ENCODE measurements around the gene TMEM171.

GRCh38 chr5:73125289-73125688, 4.9 kb downstream of the TMEM171 start:
- TF ChIP-seq CTCF (IDR thresholded peaks at IDR 0.05 in 2 of 3, conservative IDR thresholded peaks at IDR 0.05 in 1 of 3; ENCODE audit: borderline replicate concordance in 1 of 3, insufficient read depth in 1 of 3, low read depth in 2 of 3, low read length in 2 of 3) (no peak), JUND (IDR thresholded peaks at IDR 0.05) (no peak), POLR2A (IDR thresholded peaks at IDR 0.05; ENCODE audit: borderline replicate concordance, extremely low read depth, insufficient read depth, insufficient read length) (no peak), TCF7L2 (IDR thresholded peaks at IDR 0.05; ENCODE audit: borderline replicate concordance, extremely low read depth, insufficient read depth, insufficient read length) (no peak), YY1 (IDR thresholded peaks at IDR 0.05; ENCODE audit: extremely low read depth, insufficient replicate concordance, low read depth, low read length) (no peak), EZH2 (IDR thresholded peaks at IDR 0.05) (no peak), MAX (IDR thresholded peaks at IDR 0.05) (no peak), SIN3A (IDR thresholded peaks at IDR 0.05; ENCODE audit: low read depth) (no peak), ZNF274 (IDR thresholded peaks at IDR 0.05; ENCODE audit: low read depth, low read length) (no peak), REST (IDR thresholded peaks at IDR 0.05; ENCODE audit: low read depth) (no peak), EZH2phosphoT487 (IDR thresholded peaks at IDR 0.05; ENCODE audit: borderline replicate concordance) (no peak), SP1 (IDR thresholded peaks at IDR 0.05; ENCODE audit: low read depth) (no peak), ELF1 (IDR thresholded peaks at IDR 0.05; ENCODE audit: borderline replicate concordance, low read depth) (no peak)

Measured in HCT116 (cell line).